Activated CD4-positive, alpha-beta T cell treated with anti-CD3 and anti-CD28 coated beads, Interleukin-2, amount 50 U/mL, for 16 hours (primary cell): ENCODE results near the gene SPOCK1.
"Not testable (repeated sequence)": the region's sequence is repeated elsewhere in the genome, so short reads cannot be mapped to it uniquely, and the experiment has no call there.

ENCODE experiments used
- DNase-seq: peaks from one replicate; pipeline ENCODE4 v3.0.0-alpha.2; 2020

SPOCK1 gene

GRCh38 chr5:137259115-137259514 lies 240.0 kb downstream of the SPOCK1 start:
- DNase-seq, result not testable (repeated sequence)

GRCh38 chr5:137254119-137255090 lies 244.7 kb downstream of the SPOCK1 start:
- no peak for DNase-seq

- DNase-seq, result no peak
Measured at GRCh38 chr5:137252512-137252911, 246.6 kb downstream of the SPOCK1 start.

GRCh38 chr5:137250421-137250820 lies 248.7 kb downstream of the SPOCK1 start:
- no peak for DNase-seq

- DNase-seq, result no peak
Measured at GRCh38 chr5:137248527-137248926, 250.6 kb downstream of the SPOCK1 start.

- no peak for DNase-seq
Measured at GRCh38 chr5:137245438-137245837, 253.7 kb downstream of the SPOCK1 start.

GRCh38 chr5:137240285-137240684 lies 258.8 kb downstream of the SPOCK1 start:
- DNase-seq, result no peak

GRCh38 chr5:137236849-137237507 lies 262.1 kb downstream of the SPOCK1 start:
- DNase-seq, result no peak

- no peak for DNase-seq
Measured at GRCh38 chr5:137236252-137236651, 262.9 kb downstream of the SPOCK1 start.

- no peak for DNase-seq
Measured at GRCh38 chr5:137234973-137235943, 263.9 kb downstream of the SPOCK1 start.

- DNase-seq, result no peak
Measured at GRCh38 chr5:137233726-137234125, 265.4 kb downstream of the SPOCK1 start.

- DNase-seq, result not testable (repeated sequence)
Measured at GRCh38 chr5:137233304-137233703, 265.8 kb downstream of the SPOCK1 start.

GRCh38 chr5:137231540-137231939 lies 267.6 kb downstream of the SPOCK1 start:
- no peak for DNase-seq

- DNase-seq, result no peak
Measured at GRCh38 chr5:137228816-137229215, 270.3 kb downstream of the SPOCK1 start.

- no peak for DNase-seq
Measured at GRCh38 chr5:137226081-137226480, 273.0 kb downstream of the SPOCK1 start.

- no peak for DNase-seq
Measured at GRCh38 chr5:137223324-137224295, 275.5 kb downstream of the SPOCK1 start.

GRCh38 chr5:137221943-137222342 lies 277.2 kb downstream of the SPOCK1 start:
- DNase-seq, result no peak

GRCh38 chr5:137220523-137220927 lies 278.6 kb downstream of the SPOCK1 start:
- peak; percentile 43 for DNase-seq

- no peak for DNase-seq
Measured at GRCh38 chr5:137218896-137219295, 280.2 kb downstream of the SPOCK1 start.

- no peak for DNase-seq
Measured at GRCh38 chr5:137218471-137218870, 280.7 kb downstream of the SPOCK1 start.

- DNase-seq, result no peak
Measured at GRCh38 chr5:137217599-137218200, 281.4 kb downstream of the SPOCK1 start.
